BJ (cell line): Measurements from ENCODE around the gene DBNL. TPM values are rescaled to one million over a fixed set of nuclear protein-coding genes. Genes with fewer than 3 reads are reported as not detected.

Experiments
- CTCF ChIA-PET: fragments of 350-600 bp; formaldehyde crosslinking; extraction: SDS; loops from one replicate; lab custom pipeline; 2021; ENCODE audit warnings: antibody characterized with exemption, inconsistent platforms; lab: Yijun Ruan, JAX
- POLR2A ChIA-PET: fragments of 300-600 bp; sonication (Branson Sonifier 250); formaldehyde crosslinking; extraction: SDS; loops from one replicate; lab custom pipeline; 2021; ENCODE audit warnings: antibody characterized with exemption; lab: Charles Lee
- DNase-seq: peaks from one replicate; pipeline ENCODE4 v3.0.0-alpha.2; 2011; ENCODE audit warnings: low read depth
- H3K27me3 ChIP-seq: 2 replicates; pipeline ENCODE4 v1.6.0; 2011; ENCODE audit warnings: low read length; ENCODE audit not compliant: control insufficient read depth, insufficient read depth
- H3K36me3 ChIP-seq: 2 replicates; pipeline ENCODE4 v1.5.1; 2011; ENCODE audit warnings: low read length; ENCODE audit not compliant: control insufficient read depth, insufficient read depth
- H3K4me3 ChIP-seq: 2 replicates; pipeline ENCODE4 v1.5.1; 2011; ENCODE audit warnings: low read depth, mild to moderate bottlenecking, control low read depth, low read length
- CTCF ChIP-seq: IDR thresholded peaks from 2 replicates; pipeline ENCODE4 v1.5.1; 2011; ENCODE audit warnings: low read depth, mild to moderate bottlenecking, control low read depth, inconsistent platforms, low read length, moderate library complexity; ENCODE audit not compliant: insufficient read depth
- polyA plus RNA-seq: library from polyadenylated mRNA; depleted of rRNA; stranded (reverse); fragments of >200 nt; gene quantifications from 2 replicates; pipeline ENCODE4 v1.2.3, GENCODE V29; 2011

Gene DBNL
- polyA plus RNA-seq, 1 experiment = 140 TPM

GRCh38 chr7:44095781-44096180 is 51.3 kb downstream of the DBNL start:
- Histone ChIP-seq H3K4me3 (no peak overlapping the region), H3K36me3 (no peaks in the 10 kb centered on the region), H3K27me3 (no peaks in the 10 kb centered on the region)
- TF ChIP-seq CTCF = no peak
- POLR2A ChIA-PET = no interaction called here
- CTCF ChIA-PET = no interaction called here
- no peak for DNase-seq

- Histone ChIP-seq H3K36me3 (no peaks in the 10 kb centered on the region), H3K4me3 (no peak overlapping the region), H3K27me3 (no peaks in the 10 kb centered on the region)
- no peak for DNase-seq
- TF ChIP-seq CTCF = no peak
- ChIA-PET CTCF (no interaction called here), POLR2A (no interaction called here)
Measured at GRCh38 chr7:44096326-44096881, 51.9 kb downstream of the DBNL start.

- ChIA-PET CTCF (interaction anchor here (1.7 kb wide), 1 partner anchor 8 kb away, joined by 4 read pairs; no protein-coding TSS in a partner anchor), POLR2A (no interaction called here)
- DNase-seq = no peak
- no peaks in the 10 kb centered on the region for H3K36me3 ChIP-seq
- no peak overlapping the region for H3K4me3 ChIP-seq
- TF ChIP-seq CTCF = no peak
- H3K27me3 ChIP-seq = no peaks in the 10 kb centered on the region
Measured at GRCh38 chr7:44097064-44097932, 52.8 kb downstream of the DBNL start.

- Histone ChIP-seq H3K36me3 (no peaks in the 10 kb centered on the region), H3K4me3 (no peak overlapping the region), H3K27me3 (no peaks in the 10 kb centered on the region)
- ChIA-PET POLR2A (no interaction called here), CTCF (interaction anchor here (0.9 to 1.7 kb wide), 4 partner anchors 10 to 98 kb away, joined by 4 to 6 read pairs (median 4); no protein-coding TSS in a partner anchor)
- no peak for TF ChIP-seq CTCF
- DNase-seq = no peak
Measured at GRCh38 chr7:44098092-44099068, 53.9 kb downstream of the DBNL start.
